Measurements from ENCODE around the gene TRMT112. TPM values are rescaled to one million over a fixed set of nuclear protein-coding genes. Genes with fewer than 3 reads are reported as not detected.

Gene TRMT112
- total RNA-seq, 4 donors from 2014 or later: 200 to 462 (median 323) TPM

GRCh38 chr11:64296236-64296635 is 21.1 kb downstream of the TRMT112 start:
- H3K9me3 ChIP-seq: no peaks in the 10 kb centered on the region
- H3K4me3 ChIP-seq: no peak overlapping the region
- no peak overlapping the region for H3K27ac ChIP-seq
- no peak for TF ChIP-seq POLR2A (IDR thresholded peaks at IDR 0.05)
- no peak for TF ChIP-seq CTCF (IDR thresholded peaks at IDR 0.05)
- H3K27me3 ChIP-seq: peaks cover 20 to 27% of the 10 kb centered on the region in 2 donors
- intact Hi-C loops (cut with DNase I; ENCODE audit: low total_unique reads): loop anchor here (5.0 kb wide), 1 partner anchor 89 kb away; the partner anchor contains the start of gene FERMT3
- no peak for DNase-seq
- peaks cover 0 to 30% of the 10 kb centered on the region in 2 donors for H3K4me1 ChIP-seq
- no peaks in the 10 kb centered on the region for H3K36me3 ChIP-seq

GRCh38 chr11:64295760-64296159 is 21.6 kb downstream of the TRMT112 start:
- intact Hi-C loops (cut with DNase I; ENCODE audit: low total_unique reads): loop anchor here (5.0 kb wide), 1 partner anchor 88 kb away; the partner anchor contains the start of gene FERMT3
- Histone ChIP-seq H3K36me3 (no peaks in the 10 kb centered on the region), H3K4me3 (no peak overlapping the region), H3K9me3 (no peaks in the 10 kb centered on the region), H3K27me3 (peaks cover 19 to 27% of the 10 kb centered on the region in 2 donors), H3K27ac (no peak overlapping the region), H3K4me1 (peaks cover 0 to 30% of the 10 kb centered on the region in 2 donors)
- DNase-seq: no peak
- TF ChIP-seq CTCF (IDR thresholded peaks at IDR 0.05): no peak
- TF ChIP-seq POLR2A (IDR thresholded peaks at IDR 0.05): no peak

- TF ChIP-seq POLR2A (IDR thresholded peaks at IDR 0.05) (no peak), CTCF (IDR thresholded peaks at IDR 0.05) (no peak)
- no peaks in the 10 kb centered on the region for H3K9me3 ChIP-seq
- H3K4me3 ChIP-seq: no peak overlapping the region
- H3K36me3 ChIP-seq: no peaks in the 10 kb centered on the region
- peaks cover 0 to 23% of the 10 kb centered on the region in 2 donors for H3K4me1 ChIP-seq
- intact Hi-C loops (cut with DNase I; ENCODE audit: low total_unique reads): loop anchor here (5.0 kb wide), 1 partner anchor 87 kb away; the partner anchor contains the start of gene FERMT3
- H3K27ac ChIP-seq: no peak overlapping the region
- no peak for DNase-seq
- H3K27me3 ChIP-seq: peaks cover 10 to 27% of the 10 kb centered on the region in 2 donors
These were observed 22.6 kb downstream of the TRMT112 start for GRCh38 chr11:64294774-64295173.

- Histone ChIP-seq H3K27me3 (peaks cover 5 to 21% of the 10 kb centered on the region in 2 donors), H3K9me3 (no peaks in the 10 kb centered on the region), H3K4me3 (no peak overlapping the region), H3K4me1 (peaks cover 0 to 14% of the 10 kb centered on the region in 2 donors), H3K36me3 (no peaks in the 10 kb centered on the region), H3K27ac (no peak overlapping the region)
- no peak for DNase-seq
- TF ChIP-seq POLR2A (IDR thresholded peaks at IDR 0.05) (no peak), CTCF (IDR thresholded peaks at IDR 0.05) (no peak)
- intact Hi-C loops (cut with DNase I; ENCODE audit: low total_unique reads): no loop called here
These were observed 24.7 kb downstream of the TRMT112 start for GRCh38 chr11:64292460-64293254.

GRCh38 chr11:64291752-64292459 is 25.5 kb downstream of the TRMT112 start:
- TF ChIP-seq CTCF (IDR thresholded peaks at IDR 0.05): no peak
- H3K4me1 ChIP-seq: peaks cover 0 to 14% of the 10 kb centered on the region in 2 donors
- H3K27me3 ChIP-seq: peaks cover 5 to 14% of the 10 kb centered on the region in 2 donors
- H3K4me3 ChIP-seq: no peak overlapping the region
- intact Hi-C loops (cut with DNase I; ENCODE audit: low total_unique reads): no loop called here
- no peak for DNase-seq
- no peaks in the 10 kb centered on the region for H3K9me3 ChIP-seq
- H3K36me3 ChIP-seq: no peaks in the 10 kb centered on the region
- H3K27ac ChIP-seq: no peak overlapping the region

Data from uterus (tissue), 4 donors.